Frontal cortex (tissue), 4 donors: ENCODE results near the gene AKAP13. TPM values are rescaled to one million over a fixed set of nuclear protein-coding genes. Genes with fewer than 3 reads are reported as not detected.
A peak's percentile ranks its signal among the peaks of the same experiment; 100 is the strongest.

Source experiments
- DNase-seq, 2 donors: peaks; one replicate each; pipeline ENCODE4 v3.0.0; 2012; ENCODE audit warnings: low spot score in 2 of 2
- FAIRE-seq: peaks from 2 replicates; lab custom pipeline; 2012; peaks lifted over from hg19 to GRCh38; lab: Jason Lieb, UNC
- total RNA-seq: library from RNA; depleted of rRNA; stranded (reverse); fragments of >200 nt; gene quantifications from one replicate; pipeline ENCODE4 v1.2.3, GENCODE V29; 2014
- donor health status: control.
- donor health status: control.
- donor health status: control.

AKAP13 gene
- total RNA-seq, 1 donor from 2014 or later: 67.3 TPM

- no peak for FAIRE-seq
- no peak for DNase-seq
Measured at GRCh38 chr15:85725019-85725418, 344.6 kb downstream of the AKAP13 start.

- FAIRE-seq (no peak), DNase-seq (no peak)
Measured at GRCh38 chr15:85725564-85725963, 345.2 kb downstream of the AKAP13 start.

- FAIRE-seq: no peak
- DNase-seq: no peak
Measured at GRCh38 chr15:85726454-85726853, 346.1 kb downstream of the AKAP13 start.

- DNase-seq: no peak
- FAIRE-seq: no peak
Measured at GRCh38 chr15:85727068-85727467, 346.7 kb downstream of the AKAP13 start.

GRCh38 chr15:85730001-85730820, 349.8 kb downstream of the AKAP13 start:
- DNase-seq (peak in 1 of 2 donors; percentile 55), FAIRE-seq (peak; percentile 34)

- DNase-seq (no peak), FAIRE-seq (no peak)
Measured at GRCh38 chr15:85733416-85733815, 353.0 kb downstream of the AKAP13 start.

- no peak for FAIRE-seq
- DNase-seq: no peak
Measured at GRCh38 chr15:85737061-85737460, 356.7 kb downstream of the AKAP13 start.

- no peak for FAIRE-seq
- DNase-seq: no peak
Measured at GRCh38 chr15:85741021-85741421, 360.6 kb downstream of the AKAP13 start.

- FAIRE-seq (no peak), DNase-seq (no peak)
Measured at GRCh38 chr15:85741662-85742061, 361.3 kb downstream of the AKAP13 start.

- FAIRE-seq (no peak), DNase-seq (no peak)
Measured at GRCh38 chr15:85742186-85742821, 361.9 kb downstream of the AKAP13 start.

GRCh38 chr15:85743392-85744055, 363.1 kb downstream of the AKAP13 start:
- DNase-seq: no peak
- FAIRE-seq: no peak

- DNase-seq (no peak), FAIRE-seq (no peak)
Measured at GRCh38 chr15:85744579-85744978, 364.2 kb downstream of the AKAP13 start.

GRCh38 chr15:85745023-85745422, 364.6 kb downstream of the AKAP13 start:
- FAIRE-seq: no peak
- DNase-seq: no peak

GRCh38 chr15:85745525-85746150, 365.2 kb downstream of the AKAP13 start:
- DNase-seq: no peak
- no peak for FAIRE-seq

GRCh38 chr15:85746641-85747040, 366.2 kb downstream of the AKAP13 start:
- FAIRE-seq (no peak), DNase-seq (no peak)

- DNase-seq (no peak), FAIRE-seq (no peak)
Measured at GRCh38 chr15:85748176-85748575, 367.8 kb downstream of the AKAP13 start.

- FAIRE-seq (no peak), DNase-seq (no peak)
Measured at GRCh38 chr15:85748729-85749128, 368.3 kb downstream of the AKAP13 start.

- FAIRE-seq: no peak
- DNase-seq: no peak
Measured at GRCh38 chr15:85749261-85750151, 369.1 kb downstream of the AKAP13 start.
